HG02763 (cell line): Measurements from ENCODE around the gene TPTE.
"Not testable (repeated sequence)": the region's sequence is repeated elsewhere in the genome, so short reads cannot be mapped to it uniquely, and the experiment has no call there.

ENCODE experiments used
- ATAC-seq: cut with Tn5 transposase; IDR thresholded peaks from one replicate; pipeline ENCODE4 v1.9.1; 2021; ENCODE audit warnings: mild to moderate bottlenecking, moderate library complexity; ENCODE audit not compliant: unreplicated experiment

Gene TPTE

DNA sequence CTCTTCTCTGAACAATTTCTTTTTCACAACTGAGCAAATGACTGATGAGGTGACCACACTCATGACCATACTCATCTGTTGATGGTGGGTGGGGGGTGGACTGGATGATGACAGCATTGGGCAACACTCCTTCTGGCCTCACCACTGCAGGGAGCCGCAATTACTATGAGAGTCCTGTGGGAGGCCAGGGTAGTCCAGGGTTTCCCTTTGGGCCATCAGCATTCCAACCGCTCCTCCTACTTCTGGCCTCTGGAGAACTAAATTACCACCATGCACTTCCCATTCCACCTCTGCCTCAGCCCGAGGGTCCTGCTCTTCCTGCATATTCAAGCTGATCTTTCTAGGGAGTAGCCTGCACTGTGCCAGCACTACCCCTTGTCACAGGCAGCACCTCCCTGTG lies 94.7 kb downstream of the TPTE start:
- not testable (repeated sequence) for ATAC-seq

DNA sequence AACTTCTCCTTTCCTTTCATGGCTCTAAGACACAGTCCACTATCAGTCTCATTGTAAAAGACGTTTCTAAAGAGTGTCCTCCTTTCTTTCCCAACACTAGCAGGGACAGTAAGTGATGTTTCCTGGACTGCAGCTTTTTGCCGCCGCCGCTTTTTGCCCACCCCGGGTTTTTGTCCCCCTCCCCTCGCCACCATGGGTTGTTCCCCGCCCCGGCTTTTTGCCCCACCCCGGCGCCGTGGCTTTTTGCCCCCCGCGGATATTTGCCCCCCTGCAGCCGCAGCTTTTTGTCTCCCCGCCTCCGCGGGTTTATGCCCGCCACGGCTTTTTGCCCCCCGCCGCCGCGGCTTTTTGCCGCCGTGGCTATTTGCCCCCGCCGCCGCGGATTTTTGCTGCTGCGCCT lies 95.2 kb downstream of the TPTE start:
- ATAC-seq = no peak

DNA sequence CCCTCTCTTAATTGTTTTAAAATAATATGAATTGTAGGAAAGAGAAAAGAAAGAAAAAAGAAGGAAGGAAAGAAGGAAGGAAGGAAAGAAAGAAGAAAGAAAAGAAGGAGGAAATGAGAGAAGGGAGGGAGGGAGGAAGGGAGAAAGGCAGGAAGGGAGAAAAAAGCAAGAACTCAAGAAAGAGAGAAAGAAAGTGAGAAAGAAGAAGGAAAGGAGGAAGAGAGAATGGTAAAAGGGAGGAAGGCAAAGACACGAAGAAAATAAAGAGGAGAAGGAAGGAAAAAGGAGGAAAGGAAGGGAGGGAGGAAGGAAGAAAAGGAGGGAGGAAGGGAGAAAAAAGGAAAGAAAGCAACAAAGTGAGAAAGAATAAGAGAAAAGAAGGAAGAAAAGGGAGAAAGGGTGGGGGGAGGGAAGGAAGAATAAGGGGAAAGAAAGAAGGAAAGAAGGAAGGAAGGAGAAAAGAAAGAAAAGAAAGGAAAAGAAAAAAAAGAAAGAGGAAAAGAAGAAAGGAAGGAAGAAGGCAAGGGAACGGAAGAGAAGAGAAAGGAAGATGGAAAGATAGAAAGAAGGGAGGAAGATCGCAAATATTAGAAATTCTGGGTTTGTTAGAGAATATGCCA lies 95.9 kb downstream of the TPTE start:
- ATAC-seq = not testable (repeated sequence)

DNA sequence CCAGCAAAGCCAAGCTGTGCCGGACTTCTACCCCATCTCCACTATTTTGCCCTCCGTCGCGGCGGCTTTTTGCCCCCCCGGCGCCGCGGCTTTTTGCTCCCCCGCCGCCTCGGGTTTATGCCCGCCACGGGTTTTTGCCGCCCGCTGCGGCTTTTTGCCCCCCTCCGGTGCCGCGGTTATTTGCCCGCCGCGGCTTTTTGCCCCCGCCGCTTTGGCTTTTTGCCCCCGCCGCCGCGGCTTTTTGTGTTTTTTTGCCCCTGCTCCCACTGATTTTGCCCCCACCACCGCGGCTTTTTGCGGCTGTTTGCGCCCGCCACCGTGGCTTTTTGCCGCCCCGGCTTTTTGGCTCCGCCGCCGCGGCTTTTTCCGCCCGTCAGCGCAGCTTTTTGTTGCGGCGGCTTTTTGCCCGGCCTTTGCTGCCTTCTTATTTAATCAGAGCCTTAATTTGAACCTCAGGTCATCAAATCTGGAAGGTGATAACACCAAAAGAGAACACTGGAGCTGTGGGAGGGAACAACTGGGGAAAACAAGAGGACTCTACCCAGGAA lies 106.0 kb downstream of the TPTE start:
- no peak for ATAC-seq

DNA sequence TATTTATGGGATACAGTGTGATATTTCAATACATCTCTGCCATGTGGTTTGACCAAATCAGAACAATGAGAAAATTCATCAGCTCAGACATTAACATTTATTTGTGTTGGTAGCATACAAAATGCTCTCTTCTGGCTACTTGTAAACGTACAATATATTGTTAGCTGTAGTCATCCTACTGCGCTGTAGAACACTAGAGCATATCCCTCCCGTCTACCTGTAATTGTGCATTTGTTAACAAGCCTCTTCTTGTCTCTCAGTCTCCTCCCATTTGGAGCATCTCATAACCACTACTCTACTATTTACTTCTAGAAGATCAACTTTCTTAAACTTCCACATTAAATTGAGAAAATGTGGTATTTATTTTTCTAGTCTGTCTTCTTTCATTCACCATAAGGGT lies 107.9 kb downstream of the TPTE start:
- ATAC-seq = not testable (repeated sequence)

DNA sequence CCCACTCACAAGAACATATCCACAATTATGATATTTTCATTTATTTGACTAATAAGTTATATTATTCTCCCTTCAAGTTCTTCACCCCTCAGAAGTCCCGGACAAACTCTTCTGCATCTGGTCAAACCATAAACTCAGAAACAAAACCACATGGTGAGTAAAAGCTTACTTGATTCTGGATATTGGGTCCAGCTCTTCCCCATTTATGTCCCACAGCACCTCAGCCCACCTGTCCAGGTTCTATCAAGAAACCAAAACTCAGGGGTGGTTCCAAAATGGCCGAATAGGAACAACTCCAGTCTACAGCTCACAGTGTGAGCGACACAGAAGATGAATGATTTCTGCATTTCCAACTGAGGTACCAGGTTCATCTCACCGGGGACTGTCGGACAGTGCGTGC lies 109.4 kb downstream of the TPTE start:
- ATAC-seq = not testable (repeated sequence)

DNA sequence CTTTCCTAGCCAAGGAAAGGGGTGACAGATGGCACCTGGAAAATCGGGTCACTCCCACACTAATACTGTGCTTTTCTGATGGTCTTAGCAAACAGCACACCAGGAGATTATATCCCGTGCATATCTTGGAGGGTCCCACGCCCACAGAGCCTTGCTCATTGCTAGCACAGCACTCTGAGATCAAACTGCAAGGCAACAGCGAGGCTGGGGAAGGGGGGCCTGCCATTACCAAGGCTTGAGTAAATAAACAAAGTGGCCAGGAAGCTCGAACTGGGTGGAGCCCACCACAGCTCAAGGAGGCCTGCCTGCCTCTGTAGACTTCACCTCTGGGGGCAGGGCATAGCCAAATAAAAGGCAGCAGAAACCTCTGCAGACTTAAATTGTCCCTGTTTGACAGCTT lies 109.9 kb downstream of the TPTE start:
- not testable (repeated sequence) for ATAC-seq

DNA sequence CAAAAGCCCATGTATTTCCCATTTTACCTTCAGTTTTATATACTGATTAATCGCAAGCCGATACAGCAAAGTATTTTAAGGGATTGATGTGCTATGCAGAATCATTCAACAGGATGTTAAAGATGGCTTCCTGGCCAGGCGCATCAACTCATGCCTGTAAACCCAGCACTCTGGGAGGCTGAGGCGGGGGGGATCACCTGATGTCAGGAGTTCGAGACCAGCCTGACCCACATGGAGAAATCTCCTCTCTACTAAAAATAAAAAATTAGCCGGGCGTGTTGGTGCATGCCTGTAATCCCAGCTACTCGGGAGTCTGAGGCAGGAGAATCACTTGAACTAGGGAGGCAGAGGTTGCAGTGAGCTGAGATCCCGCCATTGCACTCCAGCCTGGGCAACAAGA lies 116.8 kb downstream of the TPTE start:
- not testable (repeated sequence) for ATAC-seq

DNA sequence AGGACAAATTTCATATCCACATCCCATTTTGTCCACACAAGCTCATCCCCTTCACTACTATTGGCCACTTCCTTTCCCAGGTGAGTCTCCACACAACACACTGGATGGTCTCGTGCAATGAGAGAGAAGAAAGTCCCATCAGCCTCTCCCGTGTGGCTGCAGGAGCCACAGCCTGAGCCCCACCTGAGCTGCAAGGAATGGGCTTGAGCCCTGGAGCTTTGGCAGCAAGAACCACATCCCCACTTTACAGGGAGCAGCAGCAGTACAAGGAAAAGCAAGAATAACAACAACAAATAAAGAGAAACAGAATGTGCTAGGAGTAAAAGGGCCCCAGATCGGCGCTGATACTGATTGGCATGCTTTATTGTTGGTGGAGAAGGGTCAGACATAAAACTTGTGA lies 117.7 kb downstream of the TPTE start:
- no peak for ATAC-seq

DNA sequence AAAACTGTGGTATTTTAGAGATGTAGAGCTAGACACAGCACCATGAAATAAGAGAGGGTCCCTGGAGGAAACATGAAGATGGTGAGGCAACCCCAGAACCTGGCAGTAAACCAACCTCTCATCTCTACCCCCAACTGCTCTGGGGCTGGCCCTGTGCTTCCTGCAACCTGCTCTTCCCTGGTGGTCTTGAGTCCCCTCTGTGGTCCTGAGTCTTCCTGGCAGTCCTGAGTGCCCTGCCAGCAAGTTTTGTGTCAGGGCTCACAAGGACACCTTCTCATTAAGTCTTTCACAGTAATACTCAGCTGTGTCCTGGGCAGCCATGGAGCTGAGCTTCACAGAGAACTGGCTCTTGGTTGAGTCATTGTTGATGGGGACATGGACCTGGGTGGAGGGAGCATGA lies 118.4 kb downstream of the TPTE start:
- ATAC-seq = not testable (repeated sequence)

DNA sequence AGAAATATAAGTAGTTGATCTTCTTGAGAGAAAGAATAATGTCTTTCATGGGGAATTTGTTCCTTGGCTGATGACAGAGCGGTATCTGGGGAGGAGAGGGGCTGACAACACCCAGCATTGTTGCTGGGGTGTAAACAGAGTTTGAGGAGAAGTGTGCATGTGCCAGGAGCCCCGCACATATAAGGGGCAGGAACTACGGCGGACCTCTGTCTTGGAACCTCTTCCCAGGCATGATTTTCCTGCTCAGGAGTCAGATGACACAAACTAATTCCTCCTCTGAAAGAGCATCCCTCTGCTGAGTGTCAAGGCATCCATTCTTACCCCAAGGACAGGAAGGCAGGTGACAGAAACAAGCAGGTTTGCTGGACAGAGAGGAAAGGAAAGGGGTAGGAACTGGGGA lies 119.1 kb downstream of the TPTE start:
- no peak for ATAC-seq

DNA sequence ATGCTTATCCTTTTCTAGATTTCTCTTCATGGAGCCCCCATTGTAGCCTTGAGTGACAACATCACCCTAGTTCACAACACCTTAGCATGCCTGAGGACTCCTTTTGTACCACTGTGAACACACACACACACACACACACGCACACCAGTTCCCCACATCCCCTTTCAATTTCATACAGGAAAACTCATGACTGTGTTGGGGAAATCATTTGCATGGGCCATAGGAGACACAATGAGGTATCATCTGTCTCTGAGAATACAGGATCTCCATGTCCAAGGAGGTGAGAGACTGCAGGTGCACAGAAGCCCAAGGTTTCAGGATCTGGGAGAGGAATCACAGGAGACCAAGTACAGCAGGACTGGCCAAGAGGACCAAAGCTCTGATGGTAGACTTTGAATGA lies 119.7 kb downstream of the TPTE start:
- ATAC-seq = no peak

DNA sequence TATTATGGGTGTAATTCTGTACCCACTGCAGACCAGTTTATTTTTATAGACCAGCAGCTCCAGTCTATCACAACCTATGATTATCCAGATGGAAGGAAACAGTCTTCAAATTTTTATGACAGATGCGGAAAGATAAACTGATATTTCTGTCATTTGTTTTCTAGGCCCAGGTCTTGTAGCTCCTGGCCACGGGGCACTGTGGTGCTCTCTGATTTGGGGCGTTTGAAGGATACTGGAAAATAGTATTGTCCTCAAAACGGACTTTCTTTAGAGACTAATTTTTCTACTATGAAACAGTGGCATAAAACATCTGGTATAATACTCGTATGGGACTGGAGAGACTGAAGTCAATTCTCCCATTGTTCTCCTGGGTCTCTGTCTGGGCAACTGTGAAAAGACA lies 124.3 kb downstream of the TPTE start:
- ATAC-seq = not testable (repeated sequence)

DNA sequence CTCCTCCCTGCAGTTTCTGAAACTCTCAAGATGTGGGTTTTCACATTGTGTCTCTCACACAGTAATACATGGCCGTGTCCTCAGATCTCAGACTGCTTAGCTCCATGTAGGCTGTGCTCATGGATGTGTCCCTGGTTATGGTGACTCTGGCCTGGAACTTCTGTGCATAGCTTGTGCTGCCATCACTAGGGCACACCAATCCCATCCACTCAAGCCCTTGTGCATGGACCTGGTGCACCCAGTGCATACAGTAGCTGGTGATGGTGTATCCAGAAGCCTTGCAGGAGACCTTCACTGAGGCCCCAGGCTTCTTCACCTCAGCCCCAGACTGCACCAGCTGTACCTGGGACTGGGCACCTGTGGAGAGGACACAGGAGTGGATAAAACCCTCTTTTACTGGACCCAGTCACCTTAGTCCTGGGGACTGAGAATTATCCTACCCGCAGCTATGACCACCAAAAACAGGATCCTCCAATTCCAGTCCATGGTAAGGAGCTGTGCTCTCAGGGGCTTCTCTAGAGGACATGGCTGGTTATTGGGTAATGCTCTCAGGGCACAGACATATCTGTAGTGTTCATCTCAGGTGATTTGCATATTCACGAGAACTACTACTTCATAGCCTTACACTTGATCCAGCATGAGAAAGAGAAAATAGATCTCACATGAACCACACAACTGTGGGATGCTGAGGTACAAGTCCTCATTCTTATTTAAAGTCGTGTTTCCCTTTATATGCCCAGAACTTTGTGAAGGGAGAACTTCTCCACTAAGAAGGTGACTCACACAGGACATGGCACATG lies 128.2 kb downstream of the TPTE start:
- not testable (repeated sequence) for ATAC-seq

DNA sequence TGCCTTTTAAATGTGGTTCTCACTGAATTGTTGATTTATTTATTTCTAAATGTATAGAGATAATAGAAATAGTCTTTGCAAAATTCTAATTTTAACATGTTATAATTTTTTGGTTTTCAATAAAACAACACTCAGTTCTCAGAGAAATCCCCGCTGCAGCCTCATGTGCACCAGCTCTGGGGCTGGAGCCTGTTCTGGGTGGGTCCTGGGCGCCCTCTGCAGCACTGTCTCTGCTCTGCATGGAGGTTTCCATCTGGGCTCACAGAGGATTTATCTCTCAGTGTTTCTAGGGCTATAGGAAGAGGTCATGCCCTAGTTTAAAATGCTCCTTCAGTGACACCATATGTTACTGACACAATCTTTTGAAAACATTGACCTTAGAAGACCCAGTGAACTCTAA lies 128.9 kb downstream of the TPTE start:
- not testable (repeated sequence) for ATAC-seq
